Pancreas (tissue), 10 donors: ENCODE data around the gene CCDC9. TPM values are rescaled to one million over a fixed set of nuclear protein-coding genes. Genes with fewer than 3 reads are reported as not detected.
A peak's percentile ranks its signal among the peaks of the same experiment; 100 is the strongest.

Experiments
- ATAC-seq, 4 donors: fragments of 200-7000 bp; cut with Tn5 transposase; one replicate each; pipeline versions ENCODE4 v1.8.0 to v1.9.1; 2020; ENCODE audit warnings: mild to moderate bottlenecking in 4 of 4, moderate library complexity in 4 of 4
- DNase-seq, 6 donors: peaks; one replicate each; pipeline ENCODE4 v3.0.0-alpha.2; 2020
- FAIRE-seq: peaks from 2 replicates; lab custom pipeline; 2012; peaks lifted over from hg19 to GRCh38; lab: Jason Lieb, UNC
- H3K27ac ChIP-seq, 4 donors: fragments of 200-600 bp; sonication (generic); 1 replicate in 3 of 4; 2 replicates in 1 of 4; pipeline versions ENCODE4 v1.5.0 to v1.8.0; 2020
- H3K27me3 ChIP-seq, 4 donors: fragments of 200-600 bp; one replicate each; pipeline ENCODE4 v1.8.0; 2021
- H3K36me3 ChIP-seq, 3 donors: fragments of 200-600 bp; sonication (generic) in 1 of 3; one replicate each; pipeline versions ENCODE4 v1.5.0 to v1.8.0; 2020 to 2021
- H3K4me1 ChIP-seq, 3 donors: fragments of 200-600 bp; one replicate each; pipeline ENCODE4 v1.8.0; 2021
- H3K4me3 ChIP-seq, 4 donors: fragments of 200-600 bp; sonication (generic) in 2 of 4; one replicate each; pipeline versions ENCODE4 v1.5.0 to v1.8.0; 2020 to 2021
- H3K9me3 ChIP-seq, 4 donors: fragments of 200-600 bp; one replicate each; pipeline ENCODE4 v1.8.0; 2021
- WGBS, 2 donors: extraction: QIAGEN DNeasy Blood & Tissue Kit; methylation state at CpG; one replicate each; pipeline ENCODE4 v1.1.7; 2013; 5-methylcytosine and 5-hydroxymethylcytosine counted together
- intact Hi-C, 3 donors: fragments of 100-400 bp; cut with DNase I; formaldehyde crosslinking; loops; one replicate each; pipeline versions ENCODE4 v1.11.1 to v1.14.2; 2022
- polyA plus RNA-seq, 2 donors: library from polyadenylated mRNA; stranded (reverse); fragments of 200-250 nt; gene quantifications; one replicate each; pipeline ENCODE4 v1.2.3, GENCODE V29; 2013
- total RNA-seq, 6 donors: library from RNA; stranded (reverse); fragmentation: NEBNext Ultra II Directional in 4 of 6; extraction: Animal tissue kit (Norgen Biotek cat#: 25700) in 4 of 6; gene quantifications; one replicate each; pipeline versions ENCODE4 v1.2.1 to v1.2.4, GENCODE V29; 2021 to 2023
- TF ChIP-seq, protein P1 (sequence below), 4 donors: fragments of 200-600 bp; sonication (generic) in 3 of 4; IDR thresholded peaks; one replicate each; pipeline versions ENCODE4 v1.5.0 to v1.8.0; 2021; ENCODE audit warnings: antibody characterized with exemption in 4 of 4
- donor health status: healthy with polysubstance abuse.
- donor health status: DM: no; HTN: no; CAD: no; lungs with moderate emphysema.
- donor health status: DM: no; HTN: no; CAD: no.
- donor health status: control.
- donor health status: control.
- donor health status: Bipolar disorder and iron deficiency.
- donor health status: DM: yes; HTN: yes; CAD: no.
- donor health status: DM: no; HTN: no; CAD: no.
- donor health status: DM: no; HTN: no; CAD: no.
- donor health status: DM: yes; HTN: yes; CAD: no.

Gene CCDC9
- total and polyA plus RNA-seq, 8 donors = 24.6 to 102 (median 37.8) TPM

DNA sequence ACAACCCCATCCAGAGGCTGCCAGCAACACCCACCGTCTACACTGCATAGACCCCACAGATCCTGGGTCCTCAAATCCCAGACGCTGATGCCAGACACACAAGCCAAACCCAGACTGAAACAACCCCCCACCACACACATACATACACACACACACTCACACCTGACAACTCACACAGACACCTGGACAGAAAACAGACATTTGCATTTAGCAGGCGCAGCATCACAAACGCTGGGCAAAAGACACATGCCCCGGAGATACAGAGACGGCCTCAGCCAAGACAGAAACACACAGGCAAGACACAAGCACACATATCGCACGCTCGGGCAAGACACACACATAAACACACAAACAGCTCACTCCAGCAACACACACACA, 26.7 kb upstream of the CCDC9 start:
- DNase-seq = peak in 1 of 6 donors; percentile 29
- peak overlapping the region in 3 of 4 donors; percentile 73 to 97 (median 80) for H3K27ac ChIP-seq
- TF ChIP-seq, protein P1, sequence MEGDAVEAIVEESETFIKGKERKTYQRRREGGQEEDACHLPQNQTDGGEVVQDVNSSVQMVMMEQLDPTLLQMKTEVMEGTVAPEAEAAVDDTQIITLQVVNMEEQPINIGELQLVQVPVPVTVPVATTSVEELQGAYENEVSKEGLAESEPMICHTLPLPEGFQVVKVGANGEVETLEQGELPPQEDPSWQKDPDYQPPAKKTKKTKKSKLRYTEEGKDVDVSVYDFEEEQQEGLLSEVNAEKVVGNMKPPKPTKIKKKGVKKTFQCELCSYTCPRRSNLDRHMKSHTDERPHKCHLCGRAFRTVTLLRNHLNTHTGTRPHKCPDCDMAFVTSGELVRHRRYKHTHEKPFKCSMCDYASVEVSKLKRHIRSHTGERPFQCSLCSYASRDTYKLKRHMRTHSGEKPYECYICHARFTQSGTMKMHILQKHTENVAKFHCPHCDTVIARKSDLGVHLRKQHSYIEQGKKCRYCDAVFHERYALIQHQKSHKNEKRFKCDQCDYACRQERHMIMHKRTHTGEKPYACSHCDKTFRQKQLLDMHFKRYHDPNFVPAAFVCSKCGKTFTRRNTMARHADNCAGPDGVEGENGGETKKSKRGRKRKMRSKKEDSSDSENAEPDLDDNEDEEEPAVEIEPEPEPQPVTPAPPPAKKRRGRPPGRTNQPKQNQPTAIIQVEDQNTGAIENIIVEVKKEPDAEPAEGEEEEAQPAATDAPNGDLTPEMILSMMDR (IDR thresholded peaks at IDR 0.05) = no peak
- intact Hi-C loops = no loop called here
- H3K27me3 ChIP-seq = no peaks in the 10 kb centered on the region
- peak overlapping the region; percentile 89 to 99 (median 98) for H3K4me3 ChIP-seq
- H3K4me1 ChIP-seq = peaks cover 0 to 26% (median 19%) of the 10 kb centered on the region in 3 donors
- no peak for FAIRE-seq
- 15 to 20% methylated on average over 9 of the region's 9 CpGs for WGBS, 2 donors
- no peak for ATAC-seq
- H3K9me3 ChIP-seq = no peaks in the 10 kb centered on the region
- no peaks in the 10 kb centered on the region for H3K36me3 ChIP-seq

DNA sequence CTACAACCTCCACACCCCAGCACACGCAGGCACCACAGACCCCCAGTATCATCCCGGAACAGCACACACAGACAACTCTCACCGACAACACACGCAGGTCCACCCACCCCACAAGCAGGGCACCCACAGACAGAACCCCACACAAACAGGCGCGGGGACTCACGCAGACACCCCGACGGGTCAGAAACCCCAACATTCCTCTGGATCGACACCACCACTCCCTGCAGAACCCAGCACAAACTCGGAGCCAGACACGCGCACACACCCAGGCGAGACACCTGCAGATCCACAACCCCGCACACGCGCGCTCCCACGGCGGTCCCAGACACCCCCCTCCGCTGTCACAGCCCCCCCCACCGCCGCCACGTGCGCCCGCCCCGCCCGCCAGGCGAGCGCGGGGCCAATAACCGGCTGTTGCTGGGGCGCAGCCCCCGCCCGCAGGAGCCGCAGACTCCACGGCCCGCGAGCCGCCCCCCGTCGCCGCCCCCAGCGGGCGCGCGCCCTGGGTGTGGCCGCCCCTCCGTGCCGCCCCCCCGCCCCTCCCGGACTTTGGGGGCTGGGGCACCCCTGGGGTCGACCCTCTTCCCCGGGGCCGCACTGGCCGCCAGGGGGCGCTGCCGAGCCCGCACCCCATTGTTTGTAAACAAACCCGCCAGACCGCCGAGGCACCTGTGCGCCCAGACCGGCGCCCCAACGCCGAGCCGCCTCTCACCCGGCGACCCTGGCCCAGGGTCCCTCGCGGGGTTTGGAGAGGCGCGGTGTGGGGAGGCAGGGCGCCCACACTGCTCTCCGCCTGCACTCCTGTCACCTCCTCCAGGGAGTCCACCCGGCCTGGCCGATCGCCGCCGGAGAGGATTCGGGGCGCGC, 26.0 kb upstream of the CCDC9 start:
- ATAC-seq = peak in 2 of 4 donors; percentile 5 to 20
- H3K4me3 ChIP-seq = peak overlapping the region; percentile 89 to 99 (median 98)

DNA sequence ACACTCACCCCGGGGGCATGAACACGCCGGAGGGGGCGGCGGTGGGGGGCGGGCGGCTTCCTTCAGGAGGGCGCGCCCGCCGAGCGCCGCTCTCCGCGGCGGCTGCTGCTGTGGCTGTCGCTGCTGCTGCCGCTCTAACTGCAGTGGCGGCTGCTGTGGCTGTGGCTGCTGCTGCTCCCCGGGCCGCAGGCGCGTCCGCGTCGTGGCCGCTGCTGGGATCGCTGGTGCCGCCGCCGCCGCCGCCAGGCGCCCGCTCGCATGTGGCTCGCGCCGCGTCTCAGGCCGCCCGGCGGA, 25.5 kb upstream of the CCDC9 start, which contains the start of gene BBC3:
BBC3 (minus strand) TSS at position 279 of the 294 bp plus-strand sequence. CDS start 2,768 bp downstream, outside the sequence.
- TF ChIP-seq, protein P1 (IDR thresholded peaks at IDR 0.05) = no peak
- Histone ChIP-seq H3K36me3 (no peaks in the 10 kb centered on the region), H3K27me3 (no peaks in the 10 kb centered on the region), H3K27ac (peak within 1 kb of the TSS; percentile 80 to 97 (median 86)), H3K4me3 (peak within 1 kb of the TSS; percentile 89 to 99 (median 98)), H3K4me1 (peaks cover 0 to 21% (median 14%) of the 10 kb centered on the region in 3 donors), H3K9me3 (no peaks in the 10 kb centered on the region)
- FAIRE-seq = no peak
- intact Hi-C loops = no loop called here
- WGBS, 2 donors = 0 to 1% methylated on average over 1 to 43 of the region's 43 CpGs
- no peak for ATAC-seq
- no peak for DNase-seq

More for the DNA sequence above, 26.0 kb upstream of the CCDC9 start:
- Histone ChIP-seq H3K27me3 (no peaks in the 10 kb centered on the region), H3K4me1 (peaks cover 0 to 26% (median 19%) of the 10 kb centered on the region in 3 donors), H3K36me3 (no peaks in the 10 kb centered on the region), H3K9me3 (no peaks in the 10 kb centered on the region), H3K27ac (peak overlapping the region; percentile 73 to 97 (median 82))
- FAIRE-seq (no peak), DNase-seq (peak; percentile 62 to 90 (median 80))
- WGBS, 2 donors = 1 to 3% methylated on average over 44 to 84 of the region's 84 CpGs
- TF ChIP-seq, protein P1 (IDR thresholded peaks at IDR 0.05) = peak; percentile 75 to 90 (median 80)
- intact Hi-C loops = no loop called here

GRCh38 chr19:47231215-47232054, 24.9 kb upstream of the CCDC9 start:
- 3 to 7% methylated on average over 20 to 51 of the region's 51 CpGs for WGBS, 2 donors
- ATAC-seq = peak; percentile 60 to 71 (median 69)

More at GRCh38 chr19:47231215-47232054, 24.9 kb upstream of the CCDC9 start:
- Histone ChIP-seq H3K27me3 (no peaks in the 10 kb centered on the region), H3K36me3 (no peaks in the 10 kb centered on the region), H3K4me1 (peaks cover 0 to 20% (median 14%) of the 10 kb centered on the region in 3 donors), H3K27ac (peak overlapping the region; percentile 80 to 97 (median 85)), H3K9me3 (no peaks in the 10 kb centered on the region), H3K4me3 (peak overlapping the region in 3 of 4 donors; percentile 96 to 99 (median 99))
- TF ChIP-seq, protein P1 (IDR thresholded peaks at IDR 0.05) = no peak
- intact Hi-C loops = no loop called here
- FAIRE-seq (no peak), DNase-seq (peak; percentile 90 to 97 (median 96))
